ENCODE measurements around the gene JCHAIN. TPM values are rescaled to one million over a fixed set of nuclear protein-coding genes. Genes with fewer than 3 reads are reported as not detected.
A peak's percentile ranks its signal among the peaks of the same experiment; 100 is the strongest.
"Not testable (repeated sequence)": the region's sequence is repeated elsewhere in the genome, so short reads cannot be mapped to it uniquely, and the experiment has no call there.

The JCHAIN gene
- total RNA-seq, 1 experiment from 2014 or later = 1.3 TPM

- DNase-seq (ENCODE audit: low spot score) = no peak
Observed at GRCh38 chr4:70688795-70689231, 22.5 kb upstream of the JCHAIN start.

GRCh38 chr4:70687821-70688794 is 21.8 kb upstream of the JCHAIN start, which contains the start of gene UTP3:
UTP3 (plus strand) TSS chr4:70688532; CDS start chr4:70688678, 146 bp downstream.
- peak; percentile 98 for DNase-seq (ENCODE audit: low spot score)

- no peak for DNase-seq (ENCODE audit: low spot score)
Observed at GRCh38 chr4:70687392-70687791, 21.1 kb upstream of the JCHAIN start.

- DNase-seq (ENCODE audit: low spot score) = not testable (repeated sequence)
Observed at GRCh38 chr4:70682142-70682541, 15.8 kb upstream of the JCHAIN start.

- DNase-seq (ENCODE audit: low spot score) = no peak
Observed at GRCh38 chr4:70681704-70682103, 15.4 kb upstream of the JCHAIN start.

GRCh38 chr4:70680934-70681333 is 14.6 kb upstream of the JCHAIN start:
- DNase-seq (ENCODE audit: low spot score) = no peak

- no peak for DNase-seq (ENCODE audit: low spot score)
Observed at GRCh38 chr4:70678383-70678999, 12.2 kb upstream of the JCHAIN start.

GRCh38 chr4:70676554-70677090 is 10.3 kb upstream of the JCHAIN start:
- DNase-seq (ENCODE audit: low spot score) = no peak

GRCh38 chr4:70674731-70675130 is 8.4 kb upstream of the JCHAIN start:
- no peak for DNase-seq (ENCODE audit: low spot score)

- DNase-seq (ENCODE audit: low spot score) = no peak
Observed at GRCh38 chr4:70674191-70674590, 7.9 kb upstream of the JCHAIN start.

GRCh38 chr4:70671091-70671490 is 4.8 kb upstream of the JCHAIN start:
- DNase-seq (ENCODE audit: low spot score) = no peak

- peak; percentile 14 for DNase-seq (ENCODE audit: low spot score)
Observed at GRCh38 chr4:70670332-70671014, 4.2 kb upstream of the JCHAIN start.

- DNase-seq (ENCODE audit: low spot score) = no peak
Observed at GRCh38 chr4:70667740-70668535, 1.6 kb upstream of the JCHAIN start.

GRCh38 chr4:70661309-70661922 is 4.9 kb downstream of the JCHAIN start:
- DNase-seq (ENCODE audit: low spot score) = not testable (repeated sequence)

GRCh38 chr4:70660106-70660505 is 6.2 kb downstream of the JCHAIN start:
- DNase-seq (ENCODE audit: low spot score) = no peak

- no peak for DNase-seq (ENCODE audit: low spot score)
Observed at GRCh38 chr4:70658418-70658817, 7.9 kb downstream of the JCHAIN start.

- no peak for DNase-seq (ENCODE audit: low spot score)
Observed at GRCh38 chr4:70657326-70657725, 9.0 kb downstream of the JCHAIN start.

GRCh38 chr4:70654605-70655011 is 11.7 kb downstream of the JCHAIN start:
- no peak for DNase-seq (ENCODE audit: low spot score)

GRCh38 chr4:70651864-70652506 is 14.3 kb downstream of the JCHAIN start:
- DNase-seq (ENCODE audit: low spot score) = peak; percentile 11

- DNase-seq (ENCODE audit: low spot score) = not testable (repeated sequence)
Observed at GRCh38 chr4:70650741-70651140, 15.6 kb downstream of the JCHAIN start.
